ENCODE results near the gene CSRNP3.
A peak's percentile ranks its signal among the peaks of the same experiment; 100 is the strongest.

The CSRNP3 gene

GRCh38 chr2:165467921-165468320 is 1.6 kb upstream of the CSRNP3 start:
- H3K4me1 ChIP-seq (ENCODE audit: control insufficient read depth in 1 of 2, insufficient read depth in 2 of 2, low read length in 2 of 2), result no peaks in the 10 kb centered on the region
- H3K9me3 ChIP-seq (ENCODE audit: control insufficient read depth in 1 of 2, low read length in 2 of 2), result no peaks in the 10 kb centered on the region
- no peak overlapping the region for H3K4me3 ChIP-seq (ENCODE audit: low read depth in 1 of 2, low read length in 2 of 2)
- H3K9ac ChIP-seq (ENCODE audit: low read depth in 1 of 2, low read length in 2 of 2), result no peak overlapping the region
- no peak overlapping the region for H3K27ac ChIP-seq (ENCODE audit: low read depth, low read length)
- H3K27me3 ChIP-seq (ENCODE audit: control insufficient read depth in 1 of 2, insufficient read depth in 2 of 2, low read length in 2 of 2), result no peaks in the 10 kb centered on the region
- H3K36me3 ChIP-seq (ENCODE audit: control insufficient read depth in 1 of 2, insufficient read depth in 2 of 2, low read length in 2 of 2), result no peaks in the 10 kb centered on the region

- H3K36me3 ChIP-seq (ENCODE audit: control insufficient read depth in 1 of 2, insufficient read depth in 2 of 2, low read length in 2 of 2), result no peaks in the 10 kb centered on the region
- H3K9me3 ChIP-seq (ENCODE audit: control insufficient read depth in 1 of 2, low read length in 2 of 2), result no peaks in the 10 kb centered on the region
- peak overlapping the region; percentile 60 to 66 for H3K4me3 ChIP-seq (ENCODE audit: low read depth in 1 of 2, low read length in 2 of 2)
- no peaks in the 10 kb centered on the region for H3K27me3 ChIP-seq (ENCODE audit: control insufficient read depth in 1 of 2, insufficient read depth in 2 of 2, low read length in 2 of 2)
- H3K27ac ChIP-seq (ENCODE audit: low read depth, low read length), result no peak overlapping the region
- H3K4me1 ChIP-seq (ENCODE audit: control insufficient read depth in 1 of 2, insufficient read depth in 2 of 2, low read length in 2 of 2), result no peaks in the 10 kb centered on the region
- H3K9ac ChIP-seq (ENCODE audit: low read depth in 1 of 2, low read length in 2 of 2), result no peak overlapping the region
These were observed 863 bp downstream of the CSRNP3 start for GRCh38 chr2:165470361-165470760.

GRCh38 chr2:165471349-165471950 is 2.0 kb downstream of the CSRNP3 start:
- H3K9ac ChIP-seq (ENCODE audit: low read depth in 1 of 2, low read length in 2 of 2), result no peak overlapping the region
- no peaks in the 10 kb centered on the region for H3K9me3 ChIP-seq (ENCODE audit: control insufficient read depth in 1 of 2, low read length in 2 of 2)
- H3K36me3 ChIP-seq (ENCODE audit: control insufficient read depth in 1 of 2, insufficient read depth in 2 of 2, low read length in 2 of 2), result no peaks in the 10 kb centered on the region
- no peak overlapping the region for H3K27ac ChIP-seq (ENCODE audit: low read depth, low read length)
- no peaks in the 10 kb centered on the region for H3K4me1 ChIP-seq (ENCODE audit: control insufficient read depth in 1 of 2, insufficient read depth in 2 of 2, low read length in 2 of 2)
- H3K4me3 ChIP-seq (ENCODE audit: low read depth in 1 of 2, low read length in 2 of 2), result no peak overlapping the region
- H3K27me3 ChIP-seq (ENCODE audit: control insufficient read depth in 1 of 2, insufficient read depth in 2 of 2, low read length in 2 of 2), result no peaks in the 10 kb centered on the region

- no peaks in the 10 kb centered on the region for H3K9me3 ChIP-seq (ENCODE audit: control insufficient read depth in 1 of 2, low read length in 2 of 2)
- H3K4me1 ChIP-seq (ENCODE audit: control insufficient read depth in 1 of 2, insufficient read depth in 2 of 2, low read length in 2 of 2), result no peaks in the 10 kb centered on the region
- no peak overlapping the region for H3K4me3 ChIP-seq (ENCODE audit: low read depth in 1 of 2, low read length in 2 of 2)
- H3K36me3 ChIP-seq (ENCODE audit: control insufficient read depth in 1 of 2, insufficient read depth in 2 of 2, low read length in 2 of 2), result no peaks in the 10 kb centered on the region
- H3K27me3 ChIP-seq (ENCODE audit: control insufficient read depth in 1 of 2, insufficient read depth in 2 of 2, low read length in 2 of 2), result no peaks in the 10 kb centered on the region
- no peak overlapping the region for H3K9ac ChIP-seq (ENCODE audit: low read depth in 1 of 2, low read length in 2 of 2)
- no peak overlapping the region for H3K27ac ChIP-seq (ENCODE audit: low read depth, low read length)
These were observed 3.4 kb downstream of the CSRNP3 start for GRCh38 chr2:165472922-165473321.

GRCh38 chr2:165474619-165475276 is 5.2 kb downstream of the CSRNP3 start:
- Histone ChIP-seq H3K9ac (ENCODE audit: low read depth in 1 of 2, low read length in 2 of 2) (no peak overlapping the region), H3K27me3 (ENCODE audit: control insufficient read depth in 1 of 2, insufficient read depth in 2 of 2, low read length in 2 of 2) (no peaks in the 10 kb centered on the region), H3K36me3 (ENCODE audit: control insufficient read depth in 1 of 2, insufficient read depth in 2 of 2, low read length in 2 of 2) (no peaks in the 10 kb centered on the region), H3K9me3 (ENCODE audit: control insufficient read depth in 1 of 2, low read length in 2 of 2) (no peaks in the 10 kb centered on the region), H3K4me3 (ENCODE audit: low read depth in 1 of 2, low read length in 2 of 2) (no peak overlapping the region), H3K27ac (ENCODE audit: low read depth, low read length) (no peak overlapping the region), H3K4me1 (ENCODE audit: control insufficient read depth in 1 of 2, insufficient read depth in 2 of 2, low read length in 2 of 2) (no peaks in the 10 kb centered on the region)

- Histone ChIP-seq H3K27me3 (ENCODE audit: control insufficient read depth in 1 of 2, insufficient read depth in 2 of 2, low read length in 2 of 2) (no peaks in the 10 kb centered on the region), H3K4me1 (ENCODE audit: control insufficient read depth in 1 of 2, insufficient read depth in 2 of 2, low read length in 2 of 2) (no peaks in the 10 kb centered on the region), H3K4me3 (ENCODE audit: low read depth in 1 of 2, low read length in 2 of 2) (no peak overlapping the region), H3K9me3 (ENCODE audit: control insufficient read depth in 1 of 2, low read length in 2 of 2) (no peaks in the 10 kb centered on the region), H3K9ac (ENCODE audit: low read depth in 1 of 2, low read length in 2 of 2) (no peak overlapping the region), H3K36me3 (ENCODE audit: control insufficient read depth in 1 of 2, insufficient read depth in 2 of 2, low read length in 2 of 2) (no peaks in the 10 kb centered on the region), H3K27ac (ENCODE audit: low read depth, low read length) (no peak overlapping the region)
These were observed 5.9 kb downstream of the CSRNP3 start for GRCh38 chr2:165475277-165476004.

GRCh38 chr2:165479856-165480255 is 10.4 kb downstream of the CSRNP3 start:
- Histone ChIP-seq H3K9me3 (ENCODE audit: control insufficient read depth in 1 of 2, low read length in 2 of 2) (no peaks in the 10 kb centered on the region), H3K27ac (ENCODE audit: low read depth, low read length) (no peak overlapping the region), H3K9ac (ENCODE audit: low read depth in 1 of 2, low read length in 2 of 2) (no peak overlapping the region), H3K27me3 (ENCODE audit: control insufficient read depth in 1 of 2, insufficient read depth in 2 of 2, low read length in 2 of 2) (no peaks in the 10 kb centered on the region), H3K4me3 (ENCODE audit: low read depth in 1 of 2, low read length in 2 of 2) (no peak overlapping the region), H3K4me1 (ENCODE audit: control insufficient read depth in 1 of 2, insufficient read depth in 2 of 2, low read length in 2 of 2) (no peaks in the 10 kb centered on the region), H3K36me3 (ENCODE audit: control insufficient read depth in 1 of 2, insufficient read depth in 2 of 2, low read length in 2 of 2) (no peaks in the 10 kb centered on the region)

GRCh38 chr2:165494573-165494972 is 25.1 kb downstream of the CSRNP3 start:
- H3K9me3 ChIP-seq (ENCODE audit: control insufficient read depth in 1 of 2, low read length in 2 of 2), result no peaks in the 10 kb centered on the region
- no peaks in the 10 kb centered on the region for H3K36me3 ChIP-seq (ENCODE audit: control insufficient read depth in 1 of 2, insufficient read depth in 2 of 2, low read length in 2 of 2)
- H3K4me3 ChIP-seq (ENCODE audit: low read depth in 1 of 2, low read length in 2 of 2), result no peak overlapping the region
- no peaks in the 10 kb centered on the region for H3K27me3 ChIP-seq (ENCODE audit: control insufficient read depth in 1 of 2, insufficient read depth in 2 of 2, low read length in 2 of 2)
- no peak overlapping the region for H3K27ac ChIP-seq (ENCODE audit: low read depth, low read length)
- no peak overlapping the region for H3K9ac ChIP-seq (ENCODE audit: low read depth in 1 of 2, low read length in 2 of 2)
- H3K4me1 ChIP-seq (ENCODE audit: control insufficient read depth in 1 of 2, insufficient read depth in 2 of 2, low read length in 2 of 2), result no peaks in the 10 kb centered on the region

GRCh38 chr2:165497659-165498317 is 28.3 kb downstream of the CSRNP3 start:
- no peaks in the 10 kb centered on the region for H3K9me3 ChIP-seq (ENCODE audit: control insufficient read depth in 1 of 2, low read length in 2 of 2)
- H3K27me3 ChIP-seq (ENCODE audit: control insufficient read depth in 1 of 2, insufficient read depth in 2 of 2, low read length in 2 of 2), result no peaks in the 10 kb centered on the region
- H3K4me1 ChIP-seq (ENCODE audit: control insufficient read depth in 1 of 2, insufficient read depth in 2 of 2, low read length in 2 of 2), result no peaks in the 10 kb centered on the region
- no peak overlapping the region for H3K4me3 ChIP-seq (ENCODE audit: low read depth in 1 of 2, low read length in 2 of 2)
- H3K27ac ChIP-seq (ENCODE audit: low read depth, low read length), result no peak overlapping the region
- H3K36me3 ChIP-seq (ENCODE audit: control insufficient read depth in 1 of 2, insufficient read depth in 2 of 2, low read length in 2 of 2), result no peaks in the 10 kb centered on the region
- H3K9ac ChIP-seq (ENCODE audit: low read depth in 1 of 2, low read length in 2 of 2), result no peak overlapping the region

GRCh38 chr2:165499131-165499530 is 29.6 kb downstream of the CSRNP3 start:
- Histone ChIP-seq H3K27ac (ENCODE audit: low read depth, low read length) (no peak overlapping the region), H3K4me3 (ENCODE audit: low read depth in 1 of 2, low read length in 2 of 2) (no peak overlapping the region), H3K27me3 (ENCODE audit: control insufficient read depth in 1 of 2, insufficient read depth in 2 of 2, low read length in 2 of 2) (no peaks in the 10 kb centered on the region), H3K36me3 (ENCODE audit: control insufficient read depth in 1 of 2, insufficient read depth in 2 of 2, low read length in 2 of 2) (no peaks in the 10 kb centered on the region), H3K4me1 (ENCODE audit: control insufficient read depth in 1 of 2, insufficient read depth in 2 of 2, low read length in 2 of 2) (no peaks in the 10 kb centered on the region), H3K9me3 (ENCODE audit: control insufficient read depth in 1 of 2, low read length in 2 of 2) (no peaks in the 10 kb centered on the region), H3K9ac (ENCODE audit: low read depth in 1 of 2, low read length in 2 of 2) (no peak overlapping the region)
